Measurements from ENCODE around the gene TCEA3. TPM values are rescaled to one million over a fixed set of nuclear protein-coding genes. Genes with fewer than 3 reads are reported as not detected.

Gene TCEA3
- total RNA-seq, 1 donor from 2014 or later = not detected

DNA sequence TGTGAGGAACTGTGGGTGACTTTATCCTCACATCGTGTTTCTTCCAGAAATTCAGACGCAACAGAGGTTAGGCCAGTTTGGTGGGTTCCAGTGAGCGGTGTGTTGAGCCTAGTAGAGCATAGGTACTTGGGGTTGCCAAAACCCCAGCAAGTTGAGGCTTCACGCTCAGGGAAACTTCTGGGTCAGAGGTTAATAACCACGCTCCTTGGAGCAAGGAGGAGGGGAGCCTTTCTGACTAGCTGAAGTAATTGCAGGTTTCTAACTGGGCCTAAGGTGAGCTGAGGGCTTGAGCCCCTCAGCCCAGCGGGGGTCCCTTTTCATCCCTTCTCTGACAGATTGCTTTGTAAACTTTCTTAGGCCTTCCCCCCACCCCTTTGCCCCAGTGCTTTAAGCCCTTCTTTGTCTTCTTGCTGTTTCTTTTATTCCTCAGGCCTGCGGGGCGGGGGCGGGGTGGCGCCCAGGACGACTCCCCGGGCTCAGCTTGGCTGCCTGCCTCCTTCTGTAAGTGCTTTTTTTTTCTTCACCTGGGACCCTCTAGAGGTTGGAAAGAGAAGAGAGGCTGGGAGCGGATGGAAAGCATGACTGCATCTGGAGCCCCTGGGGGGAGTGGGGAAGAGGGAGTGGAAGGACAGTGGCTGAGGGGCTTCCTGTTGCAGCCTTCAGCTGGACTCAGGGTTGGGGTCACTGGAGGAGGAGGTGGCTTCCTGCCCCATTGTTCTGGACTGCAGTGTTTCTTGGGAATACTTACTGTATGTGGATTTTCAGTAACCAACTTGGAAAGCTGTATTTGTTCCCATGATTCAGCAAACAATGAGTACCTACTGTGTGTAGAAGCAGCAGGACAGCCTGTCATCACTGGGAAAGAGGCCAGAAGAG is 53.6 kb downstream of the TCEA3 start:
- TF ChIP-seq, protein P1, sequence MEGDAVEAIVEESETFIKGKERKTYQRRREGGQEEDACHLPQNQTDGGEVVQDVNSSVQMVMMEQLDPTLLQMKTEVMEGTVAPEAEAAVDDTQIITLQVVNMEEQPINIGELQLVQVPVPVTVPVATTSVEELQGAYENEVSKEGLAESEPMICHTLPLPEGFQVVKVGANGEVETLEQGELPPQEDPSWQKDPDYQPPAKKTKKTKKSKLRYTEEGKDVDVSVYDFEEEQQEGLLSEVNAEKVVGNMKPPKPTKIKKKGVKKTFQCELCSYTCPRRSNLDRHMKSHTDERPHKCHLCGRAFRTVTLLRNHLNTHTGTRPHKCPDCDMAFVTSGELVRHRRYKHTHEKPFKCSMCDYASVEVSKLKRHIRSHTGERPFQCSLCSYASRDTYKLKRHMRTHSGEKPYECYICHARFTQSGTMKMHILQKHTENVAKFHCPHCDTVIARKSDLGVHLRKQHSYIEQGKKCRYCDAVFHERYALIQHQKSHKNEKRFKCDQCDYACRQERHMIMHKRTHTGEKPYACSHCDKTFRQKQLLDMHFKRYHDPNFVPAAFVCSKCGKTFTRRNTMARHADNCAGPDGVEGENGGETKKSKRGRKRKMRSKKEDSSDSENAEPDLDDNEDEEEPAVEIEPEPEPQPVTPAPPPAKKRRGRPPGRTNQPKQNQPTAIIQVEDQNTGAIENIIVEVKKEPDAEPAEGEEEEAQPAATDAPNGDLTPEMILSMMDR (IDR thresholded peaks at IDR 0.05) = no peak
- Mint-ChIP-seq H3K36me3 (ENCODE audit: low read depth) (peaks cover 16% of the 10 kb centered on the region), H3K27ac (no peak overlapping the region), H3K4me1 (peaks cover 26% of the 10 kb centered on the region), H3K27me3 (no peaks in the 10 kb centered on the region), H3K4me3 (peak overlapping the region; percentile 15), H3K9me3 (no peaks in the 10 kb centered on the region)
- ATAC-seq (ENCODE audit: low read depth) (no peak), DNase-seq (no peak)
- CTCF ChIA-PET = no interaction called here
- POLR2A ChIA-PET = interaction anchor here (7.4 kb wide), 1 partner anchor 26 kb away, joined by 136 read pairs; the partner anchor contains the start of gene HNRNPR
- intact Hi-C loops (cut with micrococcal nuclease) = no loop called here

GRCh38 chr1:23370330-23370708 is 54.2 kb downstream of the TCEA3 start:
- no peak overlapping the region for H3K4me3 Mint-ChIP-seq
- intact Hi-C loops (cut with micrococcal nuclease) = no loop called here
- H3K9me3 Mint-ChIP-seq = no peaks in the 10 kb centered on the region
- ATAC-seq (ENCODE audit: low read depth) (no peak), DNase-seq (no peak)
- H3K36me3 Mint-ChIP-seq (ENCODE audit: low read depth) = peaks cover 17% of the 10 kb centered on the region
- peaks cover 26% of the 10 kb centered on the region for H3K4me1 Mint-ChIP-seq
- CTCF ChIA-PET = no interaction called here
- TF ChIP-seq, protein P1 (IDR thresholded peaks at IDR 0.05) = no peak
- POLR2A ChIA-PET = interaction anchor here (7.4 kb wide), 1 partner anchor 25 kb away, joined by 136 read pairs; the partner anchor contains the start of gene HNRNPR
- H3K27ac Mint-ChIP-seq = no peak overlapping the region
- no peaks in the 10 kb centered on the region for H3K27me3 Mint-ChIP-seq

- Mint-ChIP-seq H3K27ac (peak within 1 kb of the TSS; percentile 97), H3K27me3 (no peaks in the 10 kb centered on the region), H3K9me3 (no peaks in the 10 kb centered on the region), H3K4me3 (peak within 1 kb of the TSS; percentile 97), H3K36me3 (ENCODE audit: low read depth) (peaks cover 20% of the 10 kb centered on the region), H3K4me1 (peaks cover 26% of the 10 kb centered on the region)
- ATAC-seq (ENCODE audit: low read depth) (no peak), DNase-seq (no peak)
- intact Hi-C loops (cut with micrococcal nuclease) = loop anchor here (2.0 to 10.0 kb wide), 3 partner anchors 161 to 1375 kb away; partner anchors contain the start of genes CLIC4 and E2F2
- POLR2A ChIA-PET = interaction anchor here (7.4 kb wide), 1 partner anchor 24 kb away, joined by 136 read pairs; the partner anchor contains the start of gene HNRNPR
- TF ChIP-seq, protein P1 (IDR thresholded peaks at IDR 0.05) = no peak
- CTCF ChIA-PET = no interaction called here
Observed at GRCh38 chr1:23369335-23370013, 55.1 kb downstream of the TCEA3 start, which contains the start of gene ZNF436. Gene ZNF436, minus strand, starts transcription at chr1:23369836. Its CDS starts 1,831 bp downstream, at chr1:23368005.

DNA sequence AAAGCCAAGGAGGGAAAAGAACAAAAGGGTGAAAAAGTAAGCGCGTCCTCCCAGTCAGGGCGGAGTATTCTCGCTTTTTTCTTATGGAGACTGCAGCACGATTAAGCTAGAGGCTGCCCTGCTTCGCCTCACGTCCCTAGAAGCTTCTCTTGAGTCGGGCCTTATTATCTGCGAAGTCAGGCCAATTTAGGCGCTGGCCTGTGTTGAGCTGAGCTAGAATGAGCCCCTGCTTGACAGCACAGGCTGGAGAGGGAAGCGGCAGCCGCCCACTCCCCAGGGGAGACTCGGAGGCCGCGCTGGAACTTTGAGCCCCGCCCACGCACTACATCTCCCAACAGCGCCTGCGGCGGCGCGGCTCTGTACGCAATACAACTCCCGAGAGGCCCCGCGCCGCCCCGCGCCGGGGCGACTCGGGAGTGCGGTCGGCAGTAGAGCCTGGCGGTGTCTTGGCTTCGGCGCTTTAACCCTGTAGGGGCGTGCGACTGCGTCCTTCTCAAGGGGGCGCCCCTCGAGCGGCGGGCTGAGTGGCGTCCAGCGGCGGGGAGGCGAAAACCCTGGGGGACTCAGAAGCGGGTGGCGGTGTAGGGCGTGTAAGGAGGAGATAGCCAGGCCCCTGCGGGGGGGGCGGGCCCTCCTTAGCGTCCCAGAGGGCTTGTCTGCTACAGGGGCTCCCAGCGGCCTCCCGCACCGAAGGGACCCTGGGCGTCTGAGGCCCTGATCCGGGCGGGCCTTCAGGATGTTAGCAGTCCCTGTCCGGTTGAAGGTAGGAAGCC is 55.8 kb downstream of the TCEA3 start:
- CTCF ChIA-PET = interaction anchor here (1.1 kb wide), 1 partner anchor 35 kb away, joined by 3 read pairs; no protein-coding TSS in a partner anchor

More for the DNA sequence above, 55.8 kb downstream of the TCEA3 start:
- no peaks in the 10 kb centered on the region for H3K9me3 Mint-ChIP-seq
- peak overlapping the region; percentile 97 for H3K4me3 Mint-ChIP-seq
- peaks cover 23% of the 10 kb centered on the region for H3K36me3 Mint-ChIP-seq (ENCODE audit: low read depth)
- peaks cover 26% of the 10 kb centered on the region for H3K4me1 Mint-ChIP-seq
- H3K27me3 Mint-ChIP-seq = no peaks in the 10 kb centered on the region
- DNase-seq = peak; percentile 87
- intact Hi-C loops (cut with micrococcal nuclease) = loop anchor here (1.0 to 10.0 kb wide), 5 partner anchors 24 to 1376 kb away; partner anchors contain the start of genes ASAP3, CLIC4, E2F2 and HNRNPR
- H3K27ac Mint-ChIP-seq = peak overlapping the region; percentile 97
- TF ChIP-seq, protein P1 (IDR thresholded peaks at IDR 0.05) = no peak
- ATAC-seq (ENCODE audit: low read depth) = peak; percentile 74
- POLR2A ChIA-PET = interaction anchor here (0.5 to 7.4 kb wide), 7 partner anchors 11 to 591 kb away, joined by 3 to 136 read pairs (median 4); partner anchors contain the start of genes ASAP3, HNRNPR and PNRC2

All from activated B cell treated with CpG ODN at 0.5 μM for 24 hours (primary cell).